ENCODE results near the gene COPS6. TPM values are rescaled to one million over a fixed set of nuclear protein-coding genes. Genes with fewer than 3 reads are reported as not detected.

Gene COPS6
- total RNA-seq, 3 donors from 2014 or later = 105 to 120 (median 112) TPM

GRCh38 chr7:100141555-100141949 lies 52.8 kb downstream of the COPS6 start:
- ATAC-seq = no peak
- Mint-ChIP-seq H3K27me3 (ENCODE audit: low read depth) (no peaks in the 10 kb centered on the region), H3K4me3 (no peak overlapping the region), H3K4me1 (ENCODE audit: low read depth) (peaks cover 9% of the 10 kb centered on the region), H3K36me3 (ENCODE audit: insufficient read depth) (no peaks in the 10 kb centered on the region), H3K9me3 (no peaks in the 10 kb centered on the region)
- DNase-seq = no peak

Other genes starting within 250 kb of the COPS6 start
- under 1 TPM in 1 of 3 donors, not detected in 2; 0.24 TPM for gene OR2AE1, start 211.9 kb upstream of the COPS6 start, total RNA-seq
- gene TRIM4, start 169.4 kb upstream of the COPS6 start, total RNA-seq = 10 to 100 TPM; 23.6 to 25.5 (median 23.8) TPM
- gene GJC3, start 159.3 kb upstream of the COPS6 start, total RNA-seq = under 1 TPM; 0.24 to 0.40 (median 0.29) TPM
- under 1 TPM; 0.34 to 0.63 (median 0.46) TPM for gene AZGP1, start 112.9 kb upstream of the COPS6 start, total RNA-seq
- gene ZKSCAN1, start 73.4 kb upstream of the COPS6 start, total RNA-seq = 10 to 100 TPM; 30.9 to 32.8 (median 32.3) TPM
- 1 to 10 TPM; 8.5 to 9.9 (median 9.4) TPM for gene ZSCAN21, start 39.2 kb upstream of the COPS6 start, total RNA-seq
- gene ZNF3, start 7.2 kb upstream of the COPS6 start, total RNA-seq = 10 to 100 TPM; 18.8 to 21.8 (median 21.6) TPM
- 100 to 1,000 TPM; 471 to 592 (median 521) TPM for gene MCM7, start 12.4 kb downstream of the COPS6 start, total RNA-seq
- 10 to 100 TPM; 13.4 to 16.0 (median 16.0) TPM for gene AP4M1, start 12.7 kb downstream of the COPS6 start, total RNA-seq
- gene TAF6, start 30.4 kb downstream of the COPS6 start, total RNA-seq = 10 to 100 TPM; 67.3 to 74.2 (median 72.9) TPM
- 1 to 10 TPM; 6.6 to 8.6 (median 7.6) TPM for gene CNPY4, start 30.7 kb downstream of the COPS6 start, total RNA-seq
- 1 to 10 TPM; 3.0 to 4.8 (median 3.2) TPM for gene MBLAC1, start 38.0 kb downstream of the COPS6 start, total RNA-seq
- 100 to 1,000 TPM; 109 to 119 (median 115) TPM for gene LAMTOR4, start 59.9 kb downstream of the COPS6 start, total RNA-seq
- 10 to 100 TPM; 41.9 to 45.6 (median 43.6) TPM for gene TRAPPC14, start 69.8 kb downstream of the COPS6 start, total RNA-seq
- gene GAL3ST4, start 79.6 kb downstream of the COPS6 start, total RNA-seq = 1 to 10 TPM in 1 of 3 donors, under 1 TPM in 2; 0.33 to 1.2 (median 0.40) TPM
- gene GPC2, start 88.4 kb downstream of the COPS6 start, total RNA-seq = 1 to 10 TPM; 3.5 to 4.2 (median 4.1) TPM
- gene STAG3, start 88.9 kb downstream of the COPS6 start, total RNA-seq = 1 to 10 TPM; 3.3 to 5.8 (median 3.9) TPM
- gene PVRIG, start 131.0 kb downstream of the COPS6 start, total RNA-seq = 10 to 100 TPM; 21.9 to 37.1 (median 27.8) TPM
- not detected for gene SPDYE3, start 218.7 kb downstream of the COPS6 start, total RNA-seq

Measured in activated T-cell treated with anti-CD3 and anti-CD28 coated beads, Interleukin-2, amount 50 U/mL, for 4 hours (primary cell).